C4-2B (cell line): ENCODE results near the gene TEX19.

Experiments used
- ZFX ChIP-seq: fragments of 450-650 bp; IDR thresholded peaks from 2 replicates; pipeline ENCODE4 v1.6.1; 2017
- TF ChIP-seq, protein P1 (sequence below): fragments of 450-650 bp; conservative IDR thresholded peaks from 2 replicates; pipeline ENCODE4 v1.5.1; 2017; ENCODE audit warnings: mild to moderate bottlenecking

DNA sequence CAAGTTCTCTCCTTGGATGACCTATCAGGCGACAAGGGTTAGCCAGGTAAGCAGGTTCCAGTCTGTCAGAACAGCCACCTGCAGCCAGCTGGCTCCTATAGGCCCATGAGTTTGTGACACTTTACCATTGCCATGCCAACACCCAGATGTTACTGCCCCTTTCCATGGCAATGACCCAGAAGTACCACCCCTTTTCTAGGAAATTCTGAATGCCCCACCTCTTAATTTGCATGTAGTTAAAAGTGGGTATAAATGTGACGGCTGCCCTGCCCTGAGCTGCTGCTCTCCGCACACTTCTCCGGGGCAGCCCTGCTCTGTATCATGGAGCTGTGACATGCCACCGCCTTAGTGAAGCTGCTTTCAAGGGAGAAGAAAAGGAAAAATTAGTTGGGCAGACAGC is 15.5 kb upstream of the TEX19 start:
- TF ChIP-seq, protein P1, sequence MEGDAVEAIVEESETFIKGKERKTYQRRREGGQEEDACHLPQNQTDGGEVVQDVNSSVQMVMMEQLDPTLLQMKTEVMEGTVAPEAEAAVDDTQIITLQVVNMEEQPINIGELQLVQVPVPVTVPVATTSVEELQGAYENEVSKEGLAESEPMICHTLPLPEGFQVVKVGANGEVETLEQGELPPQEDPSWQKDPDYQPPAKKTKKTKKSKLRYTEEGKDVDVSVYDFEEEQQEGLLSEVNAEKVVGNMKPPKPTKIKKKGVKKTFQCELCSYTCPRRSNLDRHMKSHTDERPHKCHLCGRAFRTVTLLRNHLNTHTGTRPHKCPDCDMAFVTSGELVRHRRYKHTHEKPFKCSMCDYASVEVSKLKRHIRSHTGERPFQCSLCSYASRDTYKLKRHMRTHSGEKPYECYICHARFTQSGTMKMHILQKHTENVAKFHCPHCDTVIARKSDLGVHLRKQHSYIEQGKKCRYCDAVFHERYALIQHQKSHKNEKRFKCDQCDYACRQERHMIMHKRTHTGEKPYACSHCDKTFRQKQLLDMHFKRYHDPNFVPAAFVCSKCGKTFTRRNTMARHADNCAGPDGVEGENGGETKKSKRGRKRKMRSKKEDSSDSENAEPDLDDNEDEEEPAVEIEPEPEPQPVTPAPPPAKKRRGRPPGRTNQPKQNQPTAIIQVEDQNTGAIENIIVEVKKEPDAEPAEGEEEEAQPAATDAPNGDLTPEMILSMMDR = no peak
- no peak for TF ChIP-seq ZFX
